HG02588 (cell line): ENCODE data around the gene C2.
"Not testable (repeated sequence)": the region's sequence is repeated elsewhere in the genome, so short reads cannot be mapped to it uniquely, and the experiment has no call there.

Source experiments
- ATAC-seq: cut with Tn5 transposase; IDR thresholded peaks from one replicate; pipeline ENCODE4 v1.9.1; 2021; ENCODE audit warnings: mild to moderate bottlenecking, moderate library complexity; ENCODE audit not compliant: unreplicated experiment

C2 gene

GRCh38 chr6:31920811-31921210, 6.7 kb upstream of the C2 start:
- no peak for ATAC-seq

- ATAC-seq: no peak
Measured at GRCh38 chr6:31922942-31923341, 4.6 kb upstream of the C2 start.

- ATAC-seq: no peak
Measured at GRCh38 chr6:31927863-31928671, 550 bp downstream of the C2 start.

GRCh38 chr6:31928672-31928939, 1.1 kb downstream of the C2 start:
- ATAC-seq: no peak

- no peak for ATAC-seq
Measured at GRCh38 chr6:31930962-31931361, 3.4 kb downstream of the C2 start.

GRCh38 chr6:31932137-31932536, 4.6 kb downstream of the C2 start:
- not testable (repeated sequence) for ATAC-seq

- ATAC-seq: no peak
Measured at GRCh38 chr6:31933537-31933936, 6.0 kb downstream of the C2 start.

GRCh38 chr6:31935021-31935420, 7.5 kb downstream of the C2 start:
- ATAC-seq: no peak

- ATAC-seq: no peak
Measured at GRCh38 chr6:31935823-31936222, 8.3 kb downstream of the C2 start.

- ATAC-seq: no peak
Measured at GRCh38 chr6:31940256-31940664, 12.7 kb downstream of the C2 start.

- no peak for ATAC-seq
Measured at GRCh38 chr6:31943742-31944141, 16.2 kb downstream of the C2 start.

GRCh38 chr6:31945154-31945506, 17.6 kb downstream of the C2 start:
- ATAC-seq: no peak

- ATAC-seq: no peak
Measured at GRCh38 chr6:31945507-31946369, 18.2 kb downstream of the C2 start, which contains the start of gene CFB. CFB (plus strand) TSS chr6:31946095; CDS start chr6:31946222, 127 bp downstream.

GRCh38 chr6:31946370-31946885, 18.9 kb downstream of the C2 start:
- ATAC-seq: no peak

- ATAC-seq: no peak
Measured at GRCh38 chr6:31947070-31947675, 19.7 kb downstream of the C2 start.

- ATAC-seq: no peak
Measured at GRCh38 chr6:31947864-31948263, 20.3 kb downstream of the C2 start.

GRCh38 chr6:31948306-31948705, 20.8 kb downstream of the C2 start:
- ATAC-seq: no peak

GRCh38 chr6:31948753-31949413, 21.4 kb downstream of the C2 start:
- no peak for ATAC-seq

GRCh38 chr6:31949926-31950548, 22.5 kb downstream of the C2 start:
- no peak for ATAC-seq

GRCh38 chr6:31952140-31952805, 24.8 kb downstream of the C2 start:
- ATAC-seq: no peak
